WTC11 (cell line): Measurements from ENCODE around the gene KAZN. TPM values are rescaled to one million over a fixed set of nuclear protein-coding genes. Genes with fewer than 3 reads are reported as not detected.

Experiments
- ATAC-seq: fragments of 200-7000 bp; cut with Tn5 transposase; 2 replicates; pipeline ENCODE4 v1.10.0; 2021; ENCODE audit warnings: mild to moderate bottlenecking, moderate library complexity
- CTCF ChIA-PET: fragments of 300-600 bp; sonication (Branson Sonifier 250); formaldehyde crosslinking; loops from one replicate; lab custom pipeline; 2021; ENCODE audit warnings: antibody characterized with exemption; lab: Charles Lee
- POLR2A ChIA-PET: fragments of 350-600 bp; sonication (Branson Sonifier 250); formaldehyde crosslinking; loops from one replicate; lab custom pipeline; 2021; ENCODE audit warnings: antibody characterized with exemption; lab: Charles Lee
- DNase-seq: peaks from one replicate; pipeline ENCODE4 v3.0.0; 2021; ENCODE audit warnings: low spot score
- H3K27ac Mint-ChIP-seq: 2 replicates; pipeline ENCODE4 v1.8.0; 2021; ENCODE audit warnings: mixed read lengths
- H3K27me3 Mint-ChIP-seq: 2 replicates; pipeline ENCODE4 v1.8.0; 2021; ENCODE audit warnings: low read depth, mild to moderate bottlenecking, moderate library complexity, mixed read lengths
- H3K36me3 Mint-ChIP-seq: 2 replicates; pipeline ENCODE4 v1.8.0; 2021; ENCODE audit warnings: mixed read lengths
- H3K4me1 Mint-ChIP-seq: 2 replicates; pipeline ENCODE4 v1.8.0; 2022; ENCODE audit warnings: mixed read lengths
- H3K4me3 Mint-ChIP-seq: 2 replicates; pipeline ENCODE4 v1.8.0; 2021; ENCODE audit warnings: mild to moderate bottlenecking, moderate library complexity, mixed read lengths
- H3K9me3 Mint-ChIP-seq: 2 replicates; pipeline ENCODE4 v1.8.0; 2021; ENCODE audit warnings: mixed read lengths
- ESRRA ChIP-seq: sonication (generic); formaldehyde crosslinking; IDR thresholded peaks from 2 replicates; pipeline ENCODE4 v1.8.1; 2022; ENCODE audit warnings: mild to moderate bottlenecking, missing genetic modification reagents, borderline replicate concordance
- FOXP1 ChIP-seq: sonication (generic); formaldehyde crosslinking; IDR thresholded peaks from 2 replicates; pipeline ENCODE4 v1.8.0; 2022; ENCODE audit warnings: missing genetic modification reagents, mild to moderate bottlenecking, moderate library complexity, borderline replicate concordance
- HMGA2 ChIP-seq: fragments of 250-450 bp; sonication (Bioruptor Pico); IDR thresholded peaks from 2 replicates; pipeline ENCODE4 v1.4.0; 2021; ENCODE audit warnings: mild to moderate bottlenecking, moderate library complexity
- IRF2 ChIP-seq: sonication (generic); formaldehyde crosslinking; IDR thresholded peaks from 2 replicates; pipeline ENCODE4 v1.8.0; 2022; ENCODE audit warnings: low read depth, missing genetic modification reagents, borderline replicate concordance
- MYBL2 ChIP-seq: sonication (generic); formaldehyde crosslinking; IDR thresholded peaks from 2 replicates; pipeline ENCODE4 v1.8.1; 2023; ENCODE audit warnings: mild to moderate bottlenecking, moderate library complexity, missing genetic modification reagents
- NFE2L1 ChIP-seq: sonication (generic); formaldehyde crosslinking; IDR thresholded peaks from 2 replicates; pipeline ENCODE4 v1.8.1; 2023; ENCODE audit warnings: missing genetic modification reagents
- NR2C2 ChIP-seq: sonication (generic); formaldehyde crosslinking; IDR thresholded peaks from 2 replicates; pipeline ENCODE4 v1.8.0; 2022; ENCODE audit warnings: mild to moderate bottlenecking, missing genetic modification reagents
- PRRX2 ChIP-seq: fragments of 250-450 bp; sonication (Bioruptor Pico); IDR thresholded peaks from 2 replicates; pipeline ENCODE4 v1.8.0; 2021; ENCODE audit warnings: mild to moderate bottlenecking
- RORB ChIP-seq: fragments of 250-450 bp; sonication (Bioruptor Pico); IDR thresholded peaks from 2 replicates; pipeline ENCODE4 v1.9.0; 2021; ENCODE audit warnings: mild to moderate bottlenecking
- ZNF219 ChIP-seq: sonication (generic); formaldehyde crosslinking; IDR thresholded peaks from 2 replicates; pipeline ENCODE4 v1.8.0; 2023; ENCODE audit warnings: missing genetic modification reagents, mild to moderate bottlenecking, borderline replicate concordance
- total RNA-seq: library from RNA; stranded (reverse); gene quantifications from 3 replicates; pipeline ENCODE4 v1.2.3, GENCODE V29; 2021
- TF ChIP-seq, protein P1 (sequence below): sonication (generic); formaldehyde crosslinking; IDR thresholded peaks from 2 replicates; pipeline ENCODE4 v1.8.1; 2023; ENCODE audit warnings: mild to moderate bottlenecking, missing genetic modification reagents
- TF ChIP-seq, protein P2 (sequence below): sonication (generic); formaldehyde crosslinking; IDR thresholded peaks from 2 replicates; pipeline ENCODE4 v1.8.1; 2022; ENCODE audit warnings: mild to moderate bottlenecking, moderate library complexity, missing genetic modification reagents
- TF ChIP-seq, protein P3 (sequence below): sonication (generic); formaldehyde crosslinking; IDR thresholded peaks from 2 replicates; pipeline ENCODE4 v1.8.0; 2023; ENCODE audit warnings: missing genetic modification reagents, mild to moderate bottlenecking, borderline replicate concordance
- TF ChIP-seq, protein P4 (sequence below): sonication (generic); formaldehyde crosslinking; IDR thresholded peaks from 2 replicates; pipeline ENCODE4 v1.8.0; 2022; ENCODE audit warnings: missing genetic modification reagents
- TF ChIP-seq, protein P5 (sequence below): sonication (generic); formaldehyde crosslinking; conservative IDR thresholded peaks from 2 replicates; pipeline ENCODE4 v1.8.1; 2023; ENCODE audit warnings: mild to moderate bottlenecking, low read depth, missing genetic modification reagents, moderate library complexity
- TF ChIP-seq, protein P6 (sequence below): fragments of 250-450 bp; sonication (Bioruptor Pico); IDR thresholded peaks from 2 replicates; pipeline ENCODE4 v1.9.0; 2021; ENCODE audit warnings: mild to moderate bottlenecking
- TF ChIP-seq, protein P7 (sequence below): sonication (generic); formaldehyde crosslinking; IDR thresholded peaks from 2 replicates; pipeline ENCODE4 v1.8.0; 2023; ENCODE audit warnings: mild to moderate bottlenecking, missing genetic modification reagents

The KAZN gene
- total RNA-seq, 1 experiment from 2014 or later = 19.9 TPM

DNA sequence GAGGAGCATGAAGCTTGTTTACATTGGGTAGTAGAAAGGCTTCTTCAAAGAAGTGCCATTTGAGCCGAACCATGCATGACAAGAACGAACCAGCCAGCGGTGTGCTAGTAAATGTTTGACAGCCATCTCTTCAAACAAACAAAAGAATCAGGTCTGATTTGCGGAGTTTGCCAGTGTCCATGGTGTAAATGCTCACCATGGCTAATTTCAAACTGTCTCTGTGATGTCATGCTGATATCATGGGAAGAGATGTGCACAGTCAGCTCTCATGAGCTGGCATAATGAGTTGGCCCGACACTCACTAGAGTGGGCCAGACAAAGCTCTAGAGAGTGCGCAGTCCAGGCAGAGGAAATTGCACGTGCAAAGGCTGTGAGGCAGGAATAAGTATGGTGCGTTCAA lies 101.1 kb downstream of the KAZN start:
- CTCF ChIA-PET = no interaction called here
- no peak for DNase-seq
- peaks cover 22% of the 10 kb centered on the region for H3K4me1 Mint-ChIP-seq
- H3K27me3 Mint-ChIP-seq = peaks cover 4% of the 10 kb centered on the region; the same call in 1 of the 2 replicates
- H3K4me3 Mint-ChIP-seq = no peak overlapping the region
- H3K27ac Mint-ChIP-seq = no peak overlapping the region
- peaks cover 15% of the 10 kb centered on the region for H3K9me3 Mint-ChIP-seq
- peaks cover 14% of the 10 kb centered on the region; the same call in 1 of the 2 replicates for H3K36me3 Mint-ChIP-seq
- POLR2A ChIA-PET = no interaction called here
- ATAC-seq = no peak
- no peak for TF ChIP-seq HMGA2 (CRISPR knock-in tag)
- TF ChIP-seq, protein P1, sequence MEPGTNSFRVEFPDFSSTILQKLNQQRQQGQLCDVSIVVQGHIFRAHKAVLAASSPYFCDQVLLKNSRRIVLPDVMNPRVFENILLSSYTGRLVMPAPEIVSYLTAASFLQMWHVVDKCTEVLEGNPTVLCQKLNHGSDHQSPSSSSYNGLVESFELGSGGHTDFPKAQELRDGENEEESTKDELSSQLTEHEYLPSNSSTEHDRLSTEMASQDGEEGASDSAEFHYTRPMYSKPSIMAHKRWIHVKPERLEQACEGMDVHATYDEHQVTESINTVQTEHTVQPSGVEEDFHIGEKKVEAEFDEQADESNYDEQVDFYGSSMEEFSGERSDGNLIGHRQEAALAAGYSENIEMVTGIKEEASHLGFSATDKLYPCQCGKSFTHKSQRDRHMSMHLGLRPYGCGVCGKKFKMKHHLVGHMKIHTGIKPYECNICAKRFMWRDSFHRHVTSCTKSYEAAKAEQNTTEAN (CRISPR knock-in tag) = no peak
- TF ChIP-seq IRF2 (CRISPR knock-in tag) = no peak
- no peak for TF ChIP-seq PRRX2 (CRISPR knock-in tag)
- TF ChIP-seq ESRRA (CRISPR knock-in tag) = no peak
- TF ChIP-seq FOXP1 (CRISPR knock-in tag) = no peak
- TF ChIP-seq, protein P2, sequence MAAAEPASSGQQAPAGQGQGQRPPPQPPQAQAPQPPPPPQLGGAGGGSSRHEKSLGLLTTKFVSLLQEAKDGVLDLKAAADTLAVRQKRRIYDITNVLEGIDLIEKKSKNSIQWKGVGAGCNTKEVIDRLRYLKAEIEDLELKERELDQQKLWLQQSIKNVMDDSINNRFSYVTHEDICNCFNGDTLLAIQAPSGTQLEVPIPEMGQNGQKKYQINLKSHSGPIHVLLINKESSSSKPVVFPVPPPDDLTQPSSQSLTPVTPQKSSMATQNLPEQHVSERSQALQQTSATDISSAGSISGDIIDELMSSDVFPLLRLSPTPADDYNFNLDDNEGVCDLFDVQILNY (CRISPR knock-in tag) = no peak
- TF ChIP-seq, protein P3, sequence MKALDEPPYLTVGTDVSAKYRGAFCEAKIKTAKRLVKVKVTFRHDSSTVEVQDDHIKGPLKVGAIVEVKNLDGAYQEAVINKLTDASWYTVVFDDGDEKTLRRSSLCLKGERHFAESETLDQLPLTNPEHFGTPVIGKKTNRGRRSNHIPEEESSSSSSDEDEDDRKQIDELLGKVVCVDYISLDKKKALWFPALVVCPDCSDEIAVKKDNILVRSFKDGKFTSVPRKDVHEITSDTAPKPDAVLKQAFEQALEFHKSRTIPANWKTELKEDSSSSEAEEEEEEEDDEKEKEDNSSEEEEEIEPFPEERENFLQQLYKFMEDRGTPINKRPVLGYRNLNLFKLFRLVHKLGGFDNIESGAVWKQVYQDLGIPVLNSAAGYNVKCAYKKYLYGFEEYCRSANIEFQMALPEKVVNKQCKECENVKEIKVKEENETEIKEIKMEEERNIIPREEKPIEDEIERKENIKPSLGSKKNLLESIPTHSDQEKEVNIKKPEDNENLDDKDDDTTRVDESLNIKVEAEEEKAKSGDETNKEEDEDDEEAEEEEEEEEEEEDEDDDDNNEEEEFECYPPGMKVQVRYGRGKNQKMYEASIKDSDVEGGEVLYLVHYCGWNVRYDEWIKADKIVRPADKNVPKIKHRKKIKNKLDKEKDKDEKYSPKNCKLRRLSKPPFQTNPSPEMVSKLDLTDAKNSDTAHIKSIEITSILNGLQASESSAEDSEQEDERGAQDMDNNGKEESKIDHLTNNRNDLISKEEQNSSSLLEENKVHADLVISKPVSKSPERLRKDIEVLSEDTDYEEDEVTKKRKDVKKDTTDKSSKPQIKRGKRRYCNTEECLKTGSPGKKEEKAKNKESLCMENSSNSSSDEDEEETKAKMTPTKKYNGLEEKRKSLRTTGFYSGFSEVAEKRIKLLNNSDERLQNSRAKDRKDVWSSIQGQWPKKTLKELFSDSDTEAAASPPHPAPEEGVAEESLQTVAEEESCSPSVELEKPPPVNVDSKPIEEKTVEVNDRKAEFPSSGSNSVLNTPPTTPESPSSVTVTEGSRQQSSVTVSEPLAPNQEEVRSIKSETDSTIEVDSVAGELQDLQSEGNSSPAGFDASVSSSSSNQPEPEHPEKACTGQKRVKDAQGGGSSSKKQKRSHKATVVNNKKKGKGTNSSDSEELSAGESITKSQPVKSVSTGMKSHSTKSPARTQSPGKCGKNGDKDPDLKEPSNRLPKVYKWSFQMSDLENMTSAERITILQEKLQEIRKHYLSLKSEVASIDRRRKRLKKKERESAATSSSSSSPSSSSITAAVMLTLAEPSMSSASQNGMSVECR (CRISPR knock-in tag) = no peak
- TF ChIP-seq ZNF219 (CRISPR knock-in tag) = no peak
- TF ChIP-seq, protein P4, sequence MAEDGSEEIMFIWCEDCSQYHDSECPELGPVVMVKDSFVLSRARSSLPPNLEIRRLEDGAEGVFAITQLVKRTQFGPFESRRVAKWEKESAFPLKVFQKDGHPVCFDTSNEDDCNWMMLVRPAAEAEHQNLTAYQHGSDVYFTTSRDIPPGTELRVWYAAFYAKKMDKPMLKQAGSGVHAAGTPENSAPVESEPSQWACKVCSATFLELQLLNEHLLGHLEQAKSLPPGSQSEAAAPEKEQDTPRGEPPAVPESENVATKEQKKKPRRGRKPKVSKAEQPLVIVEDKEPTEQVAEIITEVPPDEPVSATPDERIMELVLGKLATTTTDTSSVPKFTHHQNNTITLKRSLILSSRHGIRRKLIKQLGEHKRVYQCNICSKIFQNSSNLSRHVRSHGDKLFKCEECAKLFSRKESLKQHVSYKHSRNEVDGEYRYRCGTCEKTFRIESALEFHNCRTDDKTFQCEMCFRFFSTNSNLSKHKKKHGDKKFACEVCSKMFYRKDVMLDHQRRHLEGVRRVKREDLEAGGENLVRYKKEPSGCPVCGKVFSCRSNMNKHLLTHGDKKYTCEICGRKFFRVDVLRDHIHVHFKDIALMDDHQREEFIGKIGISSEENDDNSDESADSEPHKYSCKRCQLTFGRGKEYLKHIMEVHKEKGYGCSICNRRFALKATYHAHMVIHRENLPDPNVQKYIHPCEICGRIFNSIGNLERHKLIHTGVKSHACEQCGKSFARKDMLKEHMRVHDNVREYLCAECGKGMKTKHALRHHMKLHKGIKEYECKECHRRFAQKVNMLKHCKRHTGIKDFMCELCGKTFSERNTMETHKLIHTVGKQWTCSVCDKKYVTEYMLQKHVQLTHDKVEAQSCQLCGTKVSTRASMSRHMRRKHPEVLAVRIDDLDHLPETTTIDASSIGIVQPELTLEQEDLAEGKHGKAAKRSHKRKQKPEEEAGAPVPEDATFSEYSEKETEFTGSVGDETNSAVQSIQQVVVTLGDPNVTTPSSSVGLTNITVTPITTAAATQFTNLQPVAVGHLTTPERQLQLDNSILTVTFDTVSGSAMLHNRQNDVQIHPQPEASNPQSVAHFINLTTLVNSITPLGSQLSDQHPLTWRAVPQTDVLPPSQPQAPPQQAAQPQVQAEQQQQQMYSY (CRISPR knock-in tag) = no peak
- no peak for TF ChIP-seq NFE2L1 (CRISPR knock-in tag)
- TF ChIP-seq, protein P5, sequence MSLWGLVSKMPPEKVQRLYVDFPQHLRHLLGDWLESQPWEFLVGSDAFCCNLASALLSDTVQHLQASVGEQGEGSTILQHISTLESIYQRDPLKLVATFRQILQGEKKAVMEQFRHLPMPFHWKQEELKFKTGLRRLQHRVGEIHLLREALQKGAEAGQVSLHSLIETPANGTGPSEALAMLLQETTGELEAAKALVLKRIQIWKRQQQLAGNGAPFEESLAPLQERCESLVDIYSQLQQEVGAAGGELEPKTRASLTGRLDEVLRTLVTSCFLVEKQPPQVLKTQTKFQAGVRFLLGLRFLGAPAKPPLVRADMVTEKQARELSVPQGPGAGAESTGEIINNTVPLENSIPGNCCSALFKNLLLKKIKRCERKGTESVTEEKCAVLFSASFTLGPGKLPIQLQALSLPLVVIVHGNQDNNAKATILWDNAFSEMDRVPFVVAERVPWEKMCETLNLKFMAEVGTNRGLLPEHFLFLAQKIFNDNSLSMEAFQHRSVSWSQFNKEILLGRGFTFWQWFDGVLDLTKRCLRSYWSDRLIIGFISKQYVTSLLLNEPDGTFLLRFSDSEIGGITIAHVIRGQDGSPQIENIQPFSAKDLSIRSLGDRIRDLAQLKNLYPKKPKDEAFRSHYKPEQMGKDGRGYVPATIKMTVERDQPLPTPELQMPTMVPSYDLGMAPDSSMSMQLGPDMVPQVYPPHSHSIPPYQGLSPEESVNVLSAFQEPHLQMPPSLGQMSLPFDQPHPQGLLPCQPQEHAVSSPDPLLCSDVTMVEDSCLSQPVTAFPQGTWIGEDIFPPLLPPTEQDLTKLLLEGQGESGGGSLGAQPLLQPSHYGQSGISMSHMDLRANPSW (CRISPR knock-in tag) = no peak
- TF ChIP-seq RORB (CRISPR knock-in tag) = no peak
- no peak for TF ChIP-seq NR2C2 (CRISPR knock-in tag)
- TF ChIP-seq, protein P6, sequence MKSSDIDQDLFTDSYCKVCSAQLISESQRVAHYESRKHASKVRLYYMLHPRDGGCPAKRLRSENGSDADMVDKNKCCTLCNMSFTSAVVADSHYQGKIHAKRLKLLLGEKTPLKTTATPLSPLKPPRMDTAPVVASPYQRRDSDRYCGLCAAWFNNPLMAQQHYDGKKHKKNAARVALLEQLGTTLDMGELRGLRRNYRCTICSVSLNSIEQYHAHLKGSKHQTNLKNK (CRISPR knock-in tag) = no peak
- no peak for TF ChIP-seq MYBL2
- TF ChIP-seq, protein P7, sequence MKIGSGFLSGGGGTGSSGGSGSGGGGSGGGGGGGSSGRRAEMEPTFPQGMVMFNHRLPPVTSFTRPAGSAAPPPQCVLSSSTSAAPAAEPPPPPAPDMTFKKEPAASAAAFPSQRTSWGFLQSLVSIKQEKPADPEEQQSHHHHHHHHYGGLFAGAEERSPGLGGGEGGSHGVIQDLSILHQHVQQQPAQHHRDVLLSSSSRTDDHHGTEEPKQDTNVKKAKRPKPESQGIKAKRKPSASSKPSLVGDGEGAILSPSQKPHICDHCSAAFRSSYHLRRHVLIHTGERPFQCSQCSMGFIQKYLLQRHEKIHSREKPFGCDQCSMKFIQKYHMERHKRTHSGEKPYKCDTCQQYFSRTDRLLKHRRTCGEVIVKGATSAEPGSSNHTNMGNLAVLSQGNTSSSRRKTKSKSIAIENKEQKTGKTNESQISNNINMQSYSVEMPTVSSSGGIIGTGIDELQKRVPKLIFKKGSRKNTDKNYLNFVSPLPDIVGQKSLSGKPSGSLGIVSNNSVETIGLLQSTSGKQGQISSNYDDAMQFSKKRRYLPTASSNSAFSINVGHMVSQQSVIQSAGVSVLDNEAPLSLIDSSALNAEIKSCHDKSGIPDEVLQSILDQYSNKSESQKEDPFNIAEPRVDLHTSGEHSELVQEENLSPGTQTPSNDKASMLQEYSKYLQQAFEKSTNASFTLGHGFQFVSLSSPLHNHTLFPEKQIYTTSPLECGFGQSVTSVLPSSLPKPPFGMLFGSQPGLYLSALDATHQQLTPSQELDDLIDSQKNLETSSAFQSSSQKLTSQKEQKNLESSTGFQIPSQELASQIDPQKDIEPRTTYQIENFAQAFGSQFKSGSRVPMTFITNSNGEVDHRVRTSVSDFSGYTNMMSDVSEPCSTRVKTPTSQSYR (CRISPR knock-in tag) = no peak
